HG03565 (cell line): Measurements from ENCODE around the gene CARD14.

Source experiments
- ATAC-seq: cut with Tn5 transposase; IDR thresholded peaks from one replicate; pipeline ENCODE4 v1.9.1; 2021; ENCODE audit warnings: mild to moderate bottlenecking, moderate library complexity; ENCODE audit not compliant: unreplicated experiment

The CARD14 gene

GRCh38 chr17:80169784-80170500, at the start of gene CARD14:
Gene CARD14 (plus strand): TSS chr17:80170030. CDS start chr17:80181439, 11,409 bp downstream.
- ATAC-seq = no peak

DNA sequence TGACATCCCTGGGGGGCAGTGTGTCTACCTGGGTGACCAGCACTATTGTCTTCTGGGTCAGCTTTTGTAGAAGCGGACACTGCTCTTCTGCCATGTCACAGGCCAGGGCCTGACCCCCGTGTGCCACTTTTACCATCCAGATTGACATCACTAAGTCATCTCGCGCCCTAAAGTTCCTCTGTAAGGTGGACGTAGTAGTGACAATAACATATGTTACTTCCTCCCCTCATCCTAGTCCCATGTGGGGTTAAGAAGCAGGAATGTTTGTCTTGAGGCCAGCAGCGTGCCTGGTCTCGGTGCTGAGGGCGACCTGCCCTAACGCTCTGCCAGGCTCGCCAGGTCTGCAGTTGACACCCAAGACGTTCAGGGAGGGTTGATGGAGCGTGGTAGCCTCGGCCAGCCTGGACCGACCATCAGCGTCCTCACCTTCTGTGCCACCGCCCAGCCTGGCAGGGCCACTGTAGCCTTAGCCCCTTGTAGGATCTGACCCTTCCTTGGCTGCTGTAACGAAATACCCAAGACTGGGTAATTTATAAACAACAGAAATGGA, 47.7 kb upstream of the CARD14 start:
- ATAC-seq = no peak

- no peak for ATAC-seq
These were observed 46.8 kb upstream of the CARD14 start for GRCh38 chr17:80122926-80123505.

- no peak for ATAC-seq
These were observed 46.0 kb upstream of the CARD14 start for GRCh38 chr17:80123791-80124190.

GRCh38 chr17:80124351-80124981, 45.4 kb upstream of the CARD14 start:
- ATAC-seq = no peak

DNA sequence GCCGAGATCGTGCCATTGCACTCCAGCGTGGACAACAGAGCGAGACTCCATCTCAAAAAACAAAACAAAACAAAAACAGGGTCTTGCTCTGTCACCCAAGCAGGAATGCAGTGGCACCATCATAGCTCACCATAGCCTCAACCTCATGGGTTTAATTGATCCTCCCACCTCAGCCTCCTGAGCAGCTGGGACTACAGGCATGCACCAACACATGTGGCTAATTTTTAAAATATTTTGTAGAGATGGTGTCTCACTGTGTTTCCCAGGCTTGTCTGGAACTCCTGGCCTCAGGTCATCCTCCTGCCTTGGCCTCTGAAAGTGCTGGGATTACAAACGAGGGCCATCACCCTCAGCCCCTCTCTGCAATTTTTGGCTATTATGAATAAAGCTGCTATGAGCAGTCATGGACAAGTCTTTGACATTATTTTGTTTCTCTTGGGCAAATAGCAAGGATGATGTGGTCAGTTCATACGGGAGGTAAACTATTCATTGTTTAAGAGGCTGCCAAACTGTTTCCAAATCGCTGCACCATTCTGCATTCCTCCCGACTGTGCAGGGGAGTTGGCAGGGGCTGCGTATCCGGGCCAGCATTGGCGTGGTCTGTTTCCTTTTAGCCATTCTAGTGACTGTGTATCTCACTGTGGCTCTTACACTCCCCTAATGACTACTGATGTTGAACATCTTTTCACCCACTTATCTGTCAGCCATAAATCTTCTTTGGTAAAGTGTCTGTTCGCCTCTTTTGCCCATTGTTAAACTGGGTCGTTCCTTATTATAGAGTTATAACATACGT, 44.0 kb upstream of the CARD14 start:
- no peak for ATAC-seq

DNA sequence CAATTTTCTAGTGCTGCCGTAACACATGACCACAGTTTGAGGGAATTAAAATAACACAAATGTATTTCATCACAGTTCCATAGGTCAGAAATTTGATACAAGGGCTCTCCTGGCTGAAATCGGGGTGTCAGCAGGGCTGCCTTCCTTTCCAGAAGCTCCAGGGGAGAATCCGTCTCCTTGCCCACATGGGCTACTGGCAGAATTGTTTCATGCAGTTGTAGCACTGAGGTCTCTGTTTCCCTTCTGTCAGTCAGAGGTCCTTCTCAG, 43.4 kb upstream of the CARD14 start:
- ATAC-seq = no peak

- no peak for ATAC-seq
These were observed 40.7 kb upstream of the CARD14 start for GRCh38 chr17:80129006-80129565.

GRCh38 chr17:80130992-80131391, 38.8 kb upstream of the CARD14 start:
- no peak for ATAC-seq

DNA sequence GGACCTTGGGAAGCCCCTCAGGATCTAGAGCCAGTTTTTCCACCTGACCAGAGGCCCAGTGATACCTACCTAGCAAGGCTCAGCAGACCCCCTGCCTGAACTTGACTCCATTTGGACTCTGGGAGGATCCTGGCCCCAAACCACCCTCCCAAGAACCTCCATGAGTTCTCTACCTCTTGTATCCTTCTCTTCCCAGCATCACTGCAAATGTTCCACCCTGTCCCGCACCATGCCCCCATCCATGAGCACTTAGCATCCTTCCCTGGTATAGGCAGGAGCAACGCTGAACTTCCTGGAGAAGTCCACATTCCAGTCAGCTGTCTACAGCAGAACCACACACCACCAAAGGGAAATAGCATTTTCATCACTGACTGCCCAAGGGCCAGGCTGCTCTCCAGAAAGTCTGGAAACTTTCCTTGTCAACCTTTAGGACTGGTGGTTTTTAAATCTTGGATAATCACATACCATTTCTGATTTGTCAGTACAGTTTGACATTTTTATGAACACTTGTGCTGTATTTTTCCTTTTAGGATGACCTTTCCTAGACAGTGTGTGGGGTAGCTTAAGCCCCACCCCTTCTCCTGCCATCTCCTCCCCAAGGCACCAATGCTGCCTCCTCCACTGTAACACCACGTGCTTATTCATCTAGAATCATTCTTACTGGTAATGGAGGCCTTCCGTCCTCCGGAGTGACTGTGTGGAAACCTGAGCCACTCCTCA, 36.8 kb upstream of the CARD14 start:
- no peak for ATAC-seq

- ATAC-seq = no peak
These were observed 36.2 kb upstream of the CARD14 start for GRCh38 chr17:80133626-80133970.

DNA sequence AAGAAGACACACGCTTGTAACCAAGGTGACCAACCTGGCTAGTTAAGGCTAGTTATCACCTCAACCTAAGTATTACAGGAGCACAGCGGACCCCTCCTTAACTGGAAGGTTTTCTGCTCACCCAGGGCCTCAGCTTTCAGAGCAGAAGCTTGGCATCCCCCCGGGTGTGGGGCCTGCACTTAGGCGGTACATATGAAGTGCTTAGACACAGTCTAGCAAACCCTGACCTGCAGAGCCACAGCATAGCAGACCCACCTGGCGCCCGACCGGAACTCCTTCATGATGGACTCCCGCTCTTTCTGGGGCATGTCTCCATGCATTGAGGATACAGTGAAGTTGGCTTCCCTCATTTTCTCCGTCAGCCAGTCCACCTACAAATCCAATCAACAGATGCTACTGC, 32.7 kb upstream of the CARD14 start:
- no peak for ATAC-seq

- ATAC-seq = no peak
These were observed 30.9 kb upstream of the CARD14 start for GRCh38 chr17:80138856-80139426.

GRCh38 chr17:80141463-80142165, 28.2 kb upstream of the CARD14 start:
- ATAC-seq = no peak

DNA sequence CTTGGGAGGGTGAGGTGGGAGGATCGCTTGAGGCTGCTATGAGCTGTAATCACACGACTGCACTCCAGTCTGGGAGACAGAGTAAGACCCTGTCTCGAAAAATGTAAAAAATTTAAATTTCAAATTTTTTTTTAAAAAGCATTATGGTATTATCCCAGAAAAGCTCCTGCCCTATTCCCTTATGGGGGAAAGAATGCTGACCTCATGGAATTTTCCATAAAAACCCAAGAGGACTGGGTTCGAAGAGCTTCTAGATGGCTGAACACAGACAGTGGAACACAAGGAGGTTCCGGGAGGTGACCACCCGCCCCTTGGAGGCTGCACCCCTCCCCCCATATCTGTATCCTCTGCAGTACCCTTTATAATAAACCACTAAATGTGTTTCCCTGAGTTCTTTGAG, 26.9 kb upstream of the CARD14 start:
- ATAC-seq = no peak

DNA sequence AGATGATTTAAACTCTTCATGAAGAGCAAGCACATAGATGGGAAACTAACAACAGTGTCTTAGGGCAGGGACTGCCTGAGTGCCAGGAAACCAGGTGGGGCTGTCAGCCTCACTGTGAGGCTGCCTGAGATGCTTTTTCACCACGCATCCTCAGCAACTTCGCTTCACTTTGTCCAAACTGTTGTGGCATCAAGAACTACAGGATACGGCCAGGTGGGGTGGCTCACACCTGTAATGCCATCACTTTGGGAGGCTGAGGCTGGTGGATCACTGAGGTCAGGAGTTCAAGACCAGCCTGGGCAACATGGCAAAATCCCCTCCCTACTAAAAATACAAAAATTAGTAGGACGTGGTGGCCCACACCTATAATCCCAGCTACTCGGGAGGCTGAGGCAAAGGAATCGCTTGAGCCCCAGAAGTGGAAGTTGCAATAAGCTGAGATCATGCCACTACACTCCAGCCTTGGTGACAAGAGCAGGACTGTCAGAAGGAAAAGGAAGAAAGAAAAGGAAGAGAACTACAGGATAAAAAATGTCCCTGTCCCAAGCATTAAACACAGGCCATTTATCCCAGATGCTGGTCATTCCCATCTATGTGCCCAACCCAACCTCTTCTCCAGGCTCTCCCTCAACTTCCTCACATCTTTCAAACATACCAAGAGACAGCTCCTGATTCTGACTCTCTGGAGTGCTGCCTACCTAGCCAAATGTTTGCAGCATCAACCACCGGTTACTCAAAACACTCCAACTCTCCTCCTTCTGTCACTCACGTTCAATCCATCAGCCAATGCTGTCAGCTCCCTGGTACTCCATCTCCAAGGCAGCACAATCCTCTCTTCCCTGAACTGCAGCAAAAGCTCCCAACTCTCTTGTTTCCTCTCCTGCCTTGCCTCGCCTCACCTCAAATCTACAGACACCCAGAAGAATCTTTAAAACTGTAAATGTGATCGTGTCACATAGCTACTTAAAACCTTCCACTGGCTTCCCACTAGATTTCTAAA, 24.5 kb upstream of the CARD14 start:
- no peak for ATAC-seq

DNA sequence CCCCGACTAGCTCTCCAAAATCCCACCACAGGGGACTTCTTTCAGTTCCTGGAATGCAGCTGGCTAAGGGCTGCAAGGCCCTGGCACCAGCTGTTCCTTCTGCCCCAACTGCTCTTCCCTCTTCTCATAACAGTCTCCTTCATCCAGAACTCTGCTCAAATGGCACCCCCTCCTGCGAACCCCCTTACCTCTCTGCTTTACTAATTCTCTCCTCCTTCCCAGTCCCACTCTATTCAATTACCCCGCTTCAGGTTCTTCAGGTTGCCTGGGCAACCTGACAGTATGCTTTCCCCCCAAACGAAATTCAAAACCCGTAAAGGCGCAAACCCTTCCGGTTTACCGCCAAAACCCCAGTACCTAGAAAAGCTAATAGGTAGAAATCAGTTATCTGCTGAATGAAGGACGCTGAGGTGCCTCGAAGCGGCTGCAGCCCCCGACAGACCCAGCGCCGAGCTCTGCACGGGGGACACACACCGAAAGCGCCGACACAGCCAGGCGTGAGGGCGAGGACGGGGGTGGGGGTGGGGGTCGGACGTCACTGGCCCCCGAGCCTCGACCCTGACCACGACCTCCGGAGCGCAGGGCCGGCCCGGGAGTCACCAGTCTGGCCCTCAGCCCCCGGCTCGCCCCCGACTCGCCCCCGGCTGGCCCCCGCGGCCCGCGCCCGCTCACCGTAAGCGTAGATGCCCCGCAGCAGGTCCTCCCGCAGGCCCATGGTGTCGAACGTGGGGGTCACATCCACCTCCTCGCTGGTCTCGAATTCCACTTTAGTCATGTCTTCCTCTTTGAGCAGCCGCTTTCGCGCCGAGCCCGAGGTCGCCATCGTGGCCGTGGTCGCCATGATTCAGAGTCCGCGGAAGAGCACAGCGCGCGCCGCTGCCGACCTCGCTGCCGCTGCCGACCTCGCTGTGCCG, 23.5 kb upstream of the CARD14 start:
- no peak for ATAC-seq
